Embryonic facial prominence (tissue), 1 donor: ENCODE measurements around the gene ING5.

ENCODE experiments used
- DNase-seq: peaks from one replicate; pipeline ENCODE4 v3.0.0-alpha.2; 2016; ENCODE audit errors: extremely low spot score

Gene ING5

GRCh38 chr2:241776336-241777169 lies 74.7 kb downstream of the ING5 start, which contains the start of gene GAL3ST2:
TSS of gene GAL3ST2 (plus strand) at chr2:241776822. CDS start at chr2:241776956, 134 bp downstream.
- DNase-seq, result no peak

GRCh38 chr2:241777170-241777685 lies 75.4 kb downstream of the ING5 start:
- DNase-seq, result no peak

- no peak for DNase-seq
Measured at GRCh38 chr2:241777686-241778627, 76.1 kb downstream of the ING5 start.
